Measurements from ENCODE around the gene OSER1. TPM values are rescaled to one million over a fixed set of nuclear protein-coding genes. Genes with fewer than 3 reads are reported as not detected.
"Not testable (repeated sequence)": the region's sequence is repeated elsewhere in the genome, so short reads cannot be mapped to it uniquely, and the experiment has no call there.

The OSER1 gene
- polyA plus RNA-seq, 1 of the 3 experiments (the other 2 are of a cell fraction): 22.3 TPM

GRCh38 chr20:44241796-44242195 is 31.2 kb upstream of the OSER1 start:
- Histone ChIP-seq H3K9me3 (no peaks in the 10 kb centered on the region), H3K79me2 (ENCODE audit: insufficient read depth) (no peaks in the 10 kb centered on the region), H3K27ac (ENCODE audit: low read depth in 2 of 2, low read length in 1 of 2) (no peak overlapping the region), H3K4me1 (ENCODE audit: control insufficient read depth in 1 of 2, insufficient read depth in 2 of 2, low read depth in 1 of 2, low read length in 1 of 2) (peaks cover 0 to 4% of the 10 kb centered on the region in 2 experiments; a peak in 2 of 4 replicates), H2AFZ (ENCODE audit: low read depth) (no peak overlapping the region), H3K9me2 (no peaks in the 10 kb centered on the region), H3K9ac (no peak overlapping the region), H3F3A (replicated peaks; ENCODE audit: insufficient read depth) (no peaks in the 10 kb centered on the region), H4K20me1 (ENCODE audit: insufficient read depth) (no peaks in the 10 kb centered on the region), H3K4me3 (ENCODE audit: low read depth in 2 of 2, low read length in 1 of 2) (no peak overlapping the region), H3K36me3 (replicated peaks in 1 of 2; ENCODE audit: control insufficient read depth in 1 of 2, insufficient read depth in 2 of 2, low read length in 1 of 2) (no peaks in the 10 kb centered on the region), H3K4me2 (no peak overlapping the region), H3K27me3 (ENCODE audit: insufficient read depth) (peaks cover 3% of the 10 kb centered on the region; the same call in 1 of the 2 replicates)
- no peak for TF ChIP-seq TCF12 (IDR thresholded peaks at IDR 0.05)
- TF ChIP-seq, protein P1, sequence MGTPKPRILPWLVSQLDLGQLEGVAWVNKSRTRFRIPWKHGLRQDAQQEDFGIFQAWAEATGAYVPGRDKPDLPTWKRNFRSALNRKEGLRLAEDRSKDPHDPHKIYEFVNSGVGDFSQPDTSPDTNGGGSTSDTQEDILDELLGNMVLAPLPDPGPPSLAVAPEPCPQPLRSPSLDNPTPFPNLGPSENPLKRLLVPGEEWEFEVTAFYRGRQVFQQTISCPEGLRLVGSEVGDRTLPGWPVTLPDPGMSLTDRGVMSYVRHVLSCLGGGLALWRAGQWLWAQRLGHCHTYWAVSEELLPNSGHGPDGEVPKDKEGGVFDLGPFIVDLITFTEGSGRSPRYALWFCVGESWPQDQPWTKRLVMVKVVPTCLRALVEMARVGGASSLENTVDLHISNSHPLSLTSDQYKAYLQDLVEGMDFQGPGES (IDR thresholded peaks at IDR 0.05; ENCODE audit: low read depth, low read length): no peak
- no peak for TF ChIP-seq NFIC (IDR thresholded peaks at IDR 0.05; ENCODE audit: borderline replicate concordance)
- no peak for TF ChIP-seq RFX5 (IDR thresholded peaks at IDR 0.05; ENCODE audit: low read length)
- TF ChIP-seq RAD21 (IDR thresholded peaks at IDR 0.05; ENCODE audit: low read length): no peak
- no peak for TF ChIP-seq TEAD4 (IDR thresholded peaks at IDR 0.05; ENCODE audit: borderline replicate concordance, insufficient read depth)
- no peak for TF ChIP-seq GATA2 (CRISPR knock-in tag; IDR thresholded peaks at IDR 0.05)
- TF ChIP-seq, protein P2, sequence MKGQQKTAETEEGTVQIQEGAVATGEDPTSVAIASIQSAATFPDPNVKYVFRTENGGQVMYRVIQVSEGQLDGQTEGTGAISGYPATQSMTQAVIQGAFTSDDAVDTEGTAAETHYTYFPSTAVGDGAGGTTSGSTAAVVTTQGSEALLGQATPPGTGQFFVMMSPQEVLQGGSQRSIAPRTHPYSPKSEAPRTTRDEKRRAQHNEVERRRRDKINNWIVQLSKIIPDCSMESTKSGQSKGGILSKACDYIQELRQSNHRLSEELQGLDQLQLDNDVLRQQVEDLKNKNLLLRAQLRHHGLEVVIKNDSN (IDR thresholded peaks at IDR 0.05; ENCODE audit: borderline replicate concordance, low read depth): no peak
- no peak for TF ChIP-seq FOXJ3 (CRISPR knock-in tag; IDR thresholded peaks at IDR 0.05)
- TF ChIP-seq FOSL2 (IDR thresholded peaks at IDR 0.05; ENCODE audit: borderline replicate concordance, low read depth): no peak
- no peak for TF ChIP-seq SIN3A (IDR thresholded peaks at IDR 0.05; ENCODE audit: borderline replicate concordance, low read depth, low read length)
- no peak for TF ChIP-seq SMC3 (IDR thresholded peaks at IDR 0.05; ENCODE audit: low read depth, low read length)
- no peak for TF ChIP-seq RCOR1 (IDR thresholded peaks at IDR 0.05; ENCODE audit: low read length)
- TF ChIP-seq, protein P3, sequence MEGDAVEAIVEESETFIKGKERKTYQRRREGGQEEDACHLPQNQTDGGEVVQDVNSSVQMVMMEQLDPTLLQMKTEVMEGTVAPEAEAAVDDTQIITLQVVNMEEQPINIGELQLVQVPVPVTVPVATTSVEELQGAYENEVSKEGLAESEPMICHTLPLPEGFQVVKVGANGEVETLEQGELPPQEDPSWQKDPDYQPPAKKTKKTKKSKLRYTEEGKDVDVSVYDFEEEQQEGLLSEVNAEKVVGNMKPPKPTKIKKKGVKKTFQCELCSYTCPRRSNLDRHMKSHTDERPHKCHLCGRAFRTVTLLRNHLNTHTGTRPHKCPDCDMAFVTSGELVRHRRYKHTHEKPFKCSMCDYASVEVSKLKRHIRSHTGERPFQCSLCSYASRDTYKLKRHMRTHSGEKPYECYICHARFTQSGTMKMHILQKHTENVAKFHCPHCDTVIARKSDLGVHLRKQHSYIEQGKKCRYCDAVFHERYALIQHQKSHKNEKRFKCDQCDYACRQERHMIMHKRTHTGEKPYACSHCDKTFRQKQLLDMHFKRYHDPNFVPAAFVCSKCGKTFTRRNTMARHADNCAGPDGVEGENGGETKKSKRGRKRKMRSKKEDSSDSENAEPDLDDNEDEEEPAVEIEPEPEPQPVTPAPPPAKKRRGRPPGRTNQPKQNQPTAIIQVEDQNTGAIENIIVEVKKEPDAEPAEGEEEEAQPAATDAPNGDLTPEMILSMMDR (IDR thresholded peaks at IDR 0.05): no peak
- no peak for TF ChIP-seq REST (IDR thresholded peaks at IDR 0.05; ENCODE audit: low read depth, low read length)
- no peak for TF ChIP-seq USF2 (IDR thresholded peaks at IDR 0.05; ENCODE audit: borderline replicate concordance, low read depth, low read length)
- TF ChIP-seq MXI1 (IDR thresholded peaks at IDR 0.05; ENCODE audit: low read depth, low read length): no peak
- TF ChIP-seq EP300 (IDR thresholded peaks at IDR 0.05; ENCODE audit: borderline replicate concordance in 1 of 2, low read depth in 1 of 2, low read length in 1 of 2): no peak
- no peak for TF ChIP-seq ELF1 (IDR thresholded peaks at IDR 0.05)
- TF ChIP-seq POLR2AphosphoS5 (IDR thresholded peaks at IDR 0.05; ENCODE audit: low read depth, low read length): no peak
- DNase-seq: no peak
- whole genome bisulfite sequencing (ENCODE audit: low lambda C conversion rate): 71% methylated on average over 2 of the region's 2 CpGs
- ChIA-PET POLR2A (no interaction called here), CTCF (no interaction called here)

DNA sequence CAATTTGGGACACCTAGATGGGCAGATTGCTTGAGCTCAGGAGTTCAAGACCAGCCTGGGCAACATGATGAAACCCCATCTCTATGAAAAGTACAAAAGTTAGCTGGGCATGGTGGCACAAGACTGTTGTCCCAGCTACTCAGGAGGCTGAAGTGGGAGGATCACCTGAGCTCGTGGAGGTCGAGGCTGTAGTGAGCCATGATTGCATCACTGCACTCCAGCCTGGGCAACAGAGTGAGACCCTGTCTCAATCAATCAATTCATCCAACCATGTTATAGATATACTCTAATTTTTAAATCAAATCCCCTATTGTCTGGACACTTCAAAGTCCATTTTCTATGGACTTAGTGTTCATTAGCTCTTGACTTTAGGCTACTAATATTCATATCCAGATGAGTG is 26.3 kb upstream of the OSER1 start:
- H3K9me3 ChIP-seq; H3K27ac ChIP-seq (ENCODE audit: low read depth in 2 of 2, low read length in 1 of 2); H3K27me3 ChIP-seq (ENCODE audit: insufficient read depth); H3K9ac ChIP-seq; H3K36me3 ChIP-seq (replicated peaks in 1 of 2; ENCODE audit: control insufficient read depth in 1 of 2, insufficient read depth in 2 of 2, low read length in 1 of 2); H4K20me1 ChIP-seq (ENCODE audit: insufficient read depth); POLR2A ChIA-PET; H3K4me1 ChIP-seq (ENCODE audit: control insufficient read depth in 1 of 2, insufficient read depth in 2 of 2, low read depth in 1 of 2, low read length in 1 of 2); H3K79me2 ChIP-seq (ENCODE audit: insufficient read depth); H3K4me3 ChIP-seq (ENCODE audit: low read depth in 2 of 2, low read length in 1 of 2); H2AFZ ChIP-seq (ENCODE audit: low read depth); DNase-seq; H3F3A ChIP-seq (replicated peaks; ENCODE audit: insufficient read depth); H3K4me2 ChIP-seq; H3K9me2 ChIP-seq: not testable (repeated sequence)
- WGBS (ENCODE audit: low lambda C conversion rate): 44% methylated on average over 2 of the region's 2 CpGs
- CTCF ChIA-PET: interaction anchor here (0.7 to 1.6 kb wide), 6 partner anchors 10 to 234 kb away, joined by 3 to 5 read pairs (median 3); partner anchors contain the start of genes FITM2 and GDAP1L1

Data from SK-N-SH (cell line).